H1 (cell line): Measurements from ENCODE around the gene PET100.

Source experiments
- CREB1 ChIP-seq: IDR thresholded peaks from 2 replicates; pipeline ENCODE4 v1.6.1; 2012; ENCODE audit warnings: inconsistent platforms
- CTCF ChIP-seq, 3 experiments: IDR thresholded peaks; 1 replicate in 2 of 3; 2 replicates in 1 of 3; pipeline versions ENCODE4 v1.5.1 to v1.6.1; 2011; ENCODE audit warnings: low read length in 3 of 3, mild to moderate bottlenecking in 3 of 3, inconsistent platforms in 2 of 3, low read depth in 1 of 3, moderate library complexity in 1 of 3; ENCODE audit not compliant: insufficient read depth in 1 of 3; ENCODE audit errors: control extremely low read depth in 1 of 3
- GTF2F1 ChIP-seq: IDR thresholded peaks from 2 replicates; pipeline ENCODE4 v1.6.1; 2012; ENCODE audit warnings: low read depth, low read length, improper control_type of control experiment, borderline replicate concordance
- KDM4A ChIP-seq: IDR thresholded peaks from one replicate; pipeline ENCODE4 v1.7.1; 2012; ENCODE audit warnings: low read depth, mild to moderate bottlenecking, moderate library complexity, low read length, inconsistent platforms; ENCODE audit not compliant: severe bottlenecking
- MAX ChIP-seq: IDR thresholded peaks from 2 replicates; pipeline ENCODE4 v1.6.1; 2012; ENCODE audit warnings: inconsistent platforms
- NRF1 ChIP-seq: IDR thresholded peaks from 2 replicates; pipeline ENCODE4 v1.6.1; 2011; ENCODE audit warnings: mild to moderate bottlenecking, low read depth, low read length, improper control_type of control experiment
- POLR2A ChIP-seq, 2 experiments: IDR thresholded peaks; 1 replicate in 1 of 2; 2 replicates in 1 of 2; pipeline ENCODE4 v1.6.1; 2011; ENCODE audit warnings: low read depth in 2 of 2, low read length in 2 of 2, mild to moderate bottlenecking in 2 of 2; ENCODE audit errors: control extremely low read depth in 1 of 2
- POLR2AphosphoS5 ChIP-seq: IDR thresholded peaks from 2 replicates; pipeline ENCODE4 v1.6.1; 2011; ENCODE audit warnings: low read depth, low read length
- RAD21 ChIP-seq, 2 experiments: IDR thresholded peaks in 1 of 2; conservative IDR thresholded peaks in 1 of 2; 2 replicates each; pipeline ENCODE4 v1.6.1; 2011; ENCODE audit warnings: low read depth in 2 of 2, low read length in 2 of 2, improper control_type of control experiment in 1 of 2, inconsistent platforms in 1 of 2, mild to moderate bottlenecking in 1 of 2, moderate library complexity in 1 of 2
- RNF2 ChIP-seq: fragments of 200-900, 300-1000 bp; sonication (generic); IDR thresholded peaks from 2 replicates; pipeline ENCODE4 v1.7.1; 2016; ENCODE audit warnings: borderline replicate concordance, low read depth, mild to moderate bottlenecking, antibody characterized with exemption, low read length; ENCODE audit not compliant: poor library complexity, severe bottlenecking; ENCODE audit errors: missing control alignments
- SIN3A ChIP-seq, 2 experiments: IDR thresholded peaks in 1 of 2; conservative IDR thresholded peaks in 1 of 2; 2 replicates each; pipeline ENCODE4 v1.6.1; 2011 to 2012; ENCODE audit warnings: low read length in 2 of 2, improper control_type of control experiment in 1 of 2, low read depth in 1 of 2, mild to moderate bottlenecking in 1 of 2

DNA sequence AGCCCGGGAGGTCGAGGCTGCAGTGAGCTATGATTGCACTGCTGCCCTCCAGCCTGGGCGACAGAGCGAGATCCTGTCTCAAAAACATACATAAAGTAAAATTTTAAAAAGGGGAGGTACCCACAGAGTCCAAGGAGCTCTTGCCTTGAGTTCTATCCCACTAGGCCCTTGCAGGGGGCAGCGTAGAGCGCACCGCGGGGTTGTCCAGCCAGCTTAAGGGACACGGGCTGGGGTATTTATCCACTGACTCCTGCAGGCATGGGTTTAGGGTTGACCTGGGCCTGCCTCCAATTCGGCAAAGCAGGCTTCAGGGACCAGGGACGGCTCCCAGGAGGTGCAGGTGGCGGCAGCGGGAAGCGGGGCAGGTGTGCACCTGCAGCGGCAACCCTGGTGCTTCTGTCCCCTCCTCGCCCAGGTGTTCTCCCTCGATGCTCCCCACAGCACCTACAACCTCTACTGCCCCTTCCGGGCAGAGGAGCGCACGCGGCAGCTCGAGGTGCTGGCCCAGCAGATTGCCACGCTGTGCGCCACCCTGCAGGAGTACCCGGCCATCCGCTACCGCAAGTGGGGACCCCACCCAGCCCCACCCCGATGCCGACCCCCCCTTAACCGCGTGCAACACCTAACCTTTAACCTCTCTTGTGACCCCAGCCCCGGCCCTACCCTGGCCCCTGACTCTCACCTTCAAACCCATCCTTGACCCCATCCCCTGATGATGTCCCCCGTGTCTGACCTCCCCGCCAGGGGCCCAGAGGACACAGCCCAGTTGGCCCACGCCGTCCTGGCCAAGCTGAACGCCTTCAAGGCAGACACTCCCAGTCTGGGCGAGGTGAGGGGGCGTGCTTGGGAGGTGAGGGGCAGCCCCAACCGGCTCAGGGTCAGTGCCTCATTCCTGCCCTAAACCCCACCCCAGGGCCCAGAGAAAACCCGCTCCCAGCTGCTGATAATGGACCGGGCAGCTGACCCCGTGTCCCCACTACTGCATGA lies 12.0 kb downstream of the PET100 start:
- no peak for TF ChIP-seq NRF1
- TF ChIP-seq MAX = no peak
- TF ChIP-seq CTCF (IDR thresholded peaks at IDR 0.05; ENCODE audit: control extremely low read depth in 1 of 3, insufficient read depth in 1 of 3, low read depth in 1 of 3, low read length in 3 of 3) = peak; percentile 45 to 57 (median 51)
- TF ChIP-seq RNF2 = no peak
- TF ChIP-seq SIN3A (conservative IDR thresholded peaks at IDR 0.05 in 1 of 2, IDR thresholded peaks at IDR 0.05 in 1 of 2; ENCODE audit: low read depth in 1 of 2, low read length in 2 of 2) = no peak
- TF ChIP-seq RAD21 (IDR thresholded peaks at IDR 0.05 in 1 of 2, conservative IDR thresholded peaks at IDR 0.05 in 1 of 2; ENCODE audit: low read depth in 2 of 2, low read length in 2 of 2) = peak; percentile 19 to 38; a peak in 3 of 4 replicates
- no peak for TF ChIP-seq POLR2A (IDR thresholded peaks at IDR 0.05; ENCODE audit: control extremely low read depth in 1 of 2, low read depth in 2 of 2, low read length in 2 of 2)
- no peak for TF ChIP-seq CREB1
- no peak for TF ChIP-seq KDM4A
- no peak for TF ChIP-seq GTF2F1
- TF ChIP-seq POLR2AphosphoS5 = no peak
